ENCODE results near the gene SPG21.

The SPG21 gene

DNA sequence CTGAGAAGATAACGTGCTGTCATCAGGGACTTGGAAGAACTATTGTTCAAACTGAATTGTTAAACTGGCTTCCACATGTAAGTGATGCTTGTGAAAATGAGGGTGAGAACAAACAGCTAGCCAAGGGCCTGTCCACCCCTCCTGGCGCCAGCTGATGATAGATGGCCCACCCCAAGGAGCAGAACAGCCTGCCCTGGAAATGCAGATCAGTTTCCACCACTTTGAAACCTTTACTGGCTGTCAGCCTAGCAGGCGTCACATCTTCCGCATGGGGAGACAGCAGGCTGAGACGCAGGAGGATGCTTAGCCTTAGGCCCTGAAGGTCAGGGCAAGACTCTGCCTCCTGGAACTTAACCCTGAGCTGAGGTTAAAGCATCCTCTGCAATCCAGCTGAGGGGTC is 49.1 kb upstream of the SPG21 start (continued):
- TF ChIP-seq, protein P1, sequence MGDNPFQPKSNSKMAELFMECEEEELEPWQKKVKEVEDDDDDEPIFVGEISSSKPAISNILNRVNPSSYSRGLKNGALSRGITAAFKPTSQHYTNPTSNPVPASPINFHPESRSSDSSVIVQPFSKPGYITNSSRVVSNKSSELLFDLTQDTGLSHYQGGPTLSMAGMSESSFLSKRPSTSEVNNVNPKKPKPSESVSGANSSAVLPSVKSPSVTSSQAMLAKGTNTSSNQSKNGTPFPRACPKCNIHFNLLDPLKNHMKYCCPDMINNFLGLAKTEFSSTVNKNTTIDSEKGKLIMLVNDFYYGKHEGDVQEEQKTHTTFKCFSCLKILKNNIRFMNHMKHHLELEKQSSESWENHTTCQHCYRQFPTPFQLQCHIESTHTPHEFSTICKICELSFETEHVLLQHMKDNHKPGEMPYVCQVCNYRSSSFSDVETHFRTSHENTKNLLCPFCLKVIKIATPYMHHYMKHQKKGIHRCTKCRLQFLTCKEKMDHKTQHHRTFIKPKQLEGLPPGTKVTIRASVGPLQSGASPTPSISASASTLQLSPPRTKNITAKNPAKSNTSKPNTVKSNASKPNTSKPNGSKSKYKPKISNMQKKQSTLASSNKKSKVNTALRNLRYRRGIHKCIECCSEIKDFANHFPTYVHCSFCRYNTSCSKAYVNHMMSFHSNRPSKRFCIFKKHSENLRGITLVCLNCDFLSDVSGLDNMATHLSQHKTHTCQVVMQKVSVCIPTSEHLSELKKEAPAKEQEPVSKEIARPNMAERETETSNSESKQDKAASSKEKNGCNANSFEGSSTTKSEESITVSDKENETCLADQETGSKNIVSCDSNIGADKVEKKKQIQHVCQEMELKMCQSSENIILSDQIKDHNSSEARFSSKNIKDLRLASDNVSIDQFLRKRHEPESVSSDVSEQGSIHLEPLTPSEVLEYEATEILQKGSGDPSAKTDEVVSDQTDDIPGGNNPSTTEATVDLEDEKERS (tag by site-specific recombination; IDR thresholded peaks at IDR 0.05), result no peak
- no peak for TF ChIP-seq HOXA7 (CRISPR knock-in tag; IDR thresholded peaks at IDR 0.05; ENCODE audit: borderline replicate concordance)
- no peak for TF ChIP-seq WT1 (tag by site-specific recombination; IDR thresholded peaks at IDR 0.05)
- TF ChIP-seq, protein P2, sequence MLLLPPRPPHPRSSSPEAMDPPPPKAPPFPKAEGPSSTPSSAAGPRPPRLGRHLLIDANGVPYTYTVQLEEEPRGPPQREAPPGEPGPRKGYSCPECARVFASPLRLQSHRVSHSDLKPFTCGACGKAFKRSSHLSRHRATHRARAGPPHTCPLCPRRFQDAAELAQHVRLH (tag by site-specific recombination; IDR thresholded peaks at IDR 0.05), result no peak
- no peak for TF ChIP-seq ZSCAN16 (tag by site-specific recombination; IDR thresholded peaks at IDR 0.05)
- no peak for TF ChIP-seq SCRT1 (tag by site-specific recombination; IDR thresholded peaks at IDR 0.05; ENCODE audit: borderline replicate concordance)

DNA sequence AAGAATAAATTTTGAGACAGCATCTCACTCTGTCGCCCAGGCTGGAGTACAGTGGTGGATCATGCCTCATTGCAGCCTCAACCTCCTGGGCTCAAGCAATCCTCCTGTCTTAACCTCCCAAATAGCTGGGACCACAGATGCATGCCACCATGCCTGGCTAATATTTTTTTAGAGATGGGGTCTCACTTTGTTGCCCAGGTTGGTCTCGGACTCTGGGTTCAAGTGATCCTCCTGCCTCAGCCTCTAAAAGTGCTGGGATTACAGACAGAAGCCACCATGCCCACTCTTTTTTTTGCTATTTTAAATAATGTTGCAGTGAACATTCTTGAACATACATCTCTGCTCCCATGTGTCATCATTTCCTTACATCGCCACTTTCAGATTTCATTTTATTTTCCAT is 48.7 kb upstream of the SPG21 start:
- Histone ChIP-seq H3K36me3 (ENCODE audit: control insufficient read depth in 2 of 2, insufficient read depth in 1 of 2, low read length in 2 of 2) (no peaks in the 10 kb centered on the region), H3K4me1 (ENCODE audit: control insufficient read depth, insufficient read depth, low read length) (no peaks in the 10 kb centered on the region)
- no peak for TF ChIP-seq ZNF530 (tag by site-specific recombination; IDR thresholded peaks at IDR 0.05; ENCODE audit: low read depth)
- TF ChIP-seq ZNF76 (tag by site-specific recombination; IDR thresholded peaks at IDR 0.05; ENCODE audit: borderline replicate concordance, low read depth), result no peak
- TF ChIP-seq, protein P3, sequence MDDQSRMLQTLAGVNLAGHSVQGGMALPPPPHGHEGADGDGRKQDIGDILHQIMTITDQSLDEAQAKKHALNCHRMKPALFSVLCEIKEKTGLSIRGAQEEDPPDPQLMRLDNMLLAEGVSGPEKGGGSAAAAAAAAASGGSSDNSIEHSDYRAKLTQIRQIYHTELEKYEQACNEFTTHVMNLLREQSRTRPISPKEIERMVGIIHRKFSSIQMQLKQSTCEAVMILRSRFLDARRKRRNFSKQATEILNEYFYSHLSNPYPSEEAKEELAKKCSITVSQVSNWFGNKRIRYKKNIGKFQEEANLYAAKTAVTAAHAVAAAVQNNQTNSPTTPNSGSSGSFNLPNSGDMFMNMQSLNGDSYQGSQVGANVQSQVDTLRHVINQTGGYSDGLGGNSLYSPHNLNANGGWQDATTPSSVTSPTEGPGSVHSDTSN (CRISPR knock-in tag; IDR thresholded peaks at IDR 0.05), result no peak
- TF ChIP-seq, protein P4, sequence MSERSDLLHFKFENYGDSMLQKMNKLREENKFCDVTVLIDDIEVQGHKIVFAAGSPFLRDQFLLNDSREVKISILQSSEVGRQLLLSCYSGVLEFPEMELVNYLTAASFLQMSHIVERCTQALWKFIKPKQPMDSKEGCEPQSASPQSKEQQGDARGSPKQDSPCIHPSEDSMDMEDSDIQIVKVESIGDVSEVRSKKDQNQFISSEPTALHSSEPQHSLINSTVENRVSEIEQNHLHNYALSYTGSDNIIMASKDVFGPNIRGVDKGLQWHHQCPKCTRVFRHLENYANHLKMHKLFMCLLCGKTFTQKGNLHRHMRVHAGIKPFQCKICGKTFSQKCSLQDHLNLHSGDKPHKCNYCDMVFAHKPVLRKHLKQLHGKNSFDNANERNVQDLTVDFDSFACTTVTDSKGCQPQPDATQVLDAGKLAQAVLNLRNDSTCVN (tag by site-specific recombination; optimal IDR thresholded peaks at IDR 0.05), result no peak
- no peak for TF ChIP-seq ZNF549 (tag by site-specific recombination; IDR thresholded peaks at IDR 0.05)
- TF ChIP-seq, protein P5, sequence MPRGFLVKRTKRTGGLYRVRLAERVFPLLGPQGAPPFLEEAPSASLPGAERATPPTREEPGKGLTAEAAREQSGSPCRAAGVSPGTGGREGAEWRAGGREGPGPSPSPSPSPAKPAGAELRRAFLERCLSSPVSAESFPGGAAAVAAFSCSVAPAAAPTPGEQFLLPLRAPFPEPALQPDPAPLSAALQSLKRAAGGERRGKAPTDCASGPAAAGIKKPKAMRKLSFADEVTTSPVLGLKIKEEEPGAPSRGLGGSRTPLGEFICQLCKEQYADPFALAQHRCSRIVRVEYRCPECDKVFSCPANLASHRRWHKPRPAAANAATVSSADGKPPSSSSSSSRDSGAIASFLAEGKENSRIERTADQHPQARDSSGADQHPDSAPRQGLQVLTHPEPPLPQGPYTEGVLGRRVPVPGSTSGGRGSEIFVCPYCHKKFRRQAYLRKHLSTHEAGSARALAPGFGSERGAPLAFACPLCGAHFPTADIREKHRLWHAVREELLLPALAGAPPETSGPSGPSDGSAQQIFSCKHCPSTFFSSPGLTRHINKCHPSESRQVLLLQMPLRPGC (tag by site-specific recombination; IDR thresholded peaks at IDR 0.05), result no peak
- TF ChIP-seq ZNF48 (tag by site-specific recombination; IDR thresholded peaks at IDR 0.05), result no peak
- TF ChIP-seq HOXA7 (CRISPR knock-in tag; IDR thresholded peaks at IDR 0.05; ENCODE audit: borderline replicate concordance), result no peak

DNA sequence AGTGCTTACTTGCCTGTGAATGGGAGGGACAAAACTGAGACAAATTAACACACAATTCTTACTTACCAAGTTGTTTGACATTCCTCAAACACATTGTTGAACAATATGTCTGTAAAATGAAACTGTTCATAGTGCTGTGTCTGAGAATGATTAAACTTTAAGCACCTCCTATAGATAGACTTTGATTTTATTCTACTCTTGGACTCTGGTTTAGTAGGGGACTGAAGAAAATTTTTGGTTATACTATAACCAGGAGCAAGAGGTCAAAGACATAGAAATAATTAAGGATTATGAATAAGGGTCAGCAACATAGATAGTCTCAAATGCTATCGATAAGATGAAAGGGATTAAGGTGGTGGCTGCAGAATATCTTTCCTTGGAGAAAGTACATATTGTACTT is 47.6 kb upstream of the SPG21 start:
- H3K4me3 ChIP-seq (ENCODE audit: low read depth, low read length), result no peak overlapping the region
- no peaks in the 10 kb centered on the region for H3K36me3 ChIP-seq (ENCODE audit: control insufficient read depth in 2 of 2, insufficient read depth in 1 of 2, low read length in 2 of 2)
- ChIA-PET CTCF (no interaction called here), POLR2A (no interaction called here)
- H3K27ac ChIP-seq (ENCODE audit: extremely low read depth, low read depth, low read length), result no peak overlapping the region
- TF ChIP-seq ZXDB (tag by site-specific recombination; IDR thresholded peaks at IDR 0.05) (no peak), ZNF561 (tag by site-specific recombination; IDR thresholded peaks at IDR 0.05; ENCODE audit: borderline replicate concordance) (no peak), ZNF701 (tag by site-specific recombination; IDR thresholded peaks at IDR 0.05) (no peak)
- TF ChIP-seq, protein P6, sequence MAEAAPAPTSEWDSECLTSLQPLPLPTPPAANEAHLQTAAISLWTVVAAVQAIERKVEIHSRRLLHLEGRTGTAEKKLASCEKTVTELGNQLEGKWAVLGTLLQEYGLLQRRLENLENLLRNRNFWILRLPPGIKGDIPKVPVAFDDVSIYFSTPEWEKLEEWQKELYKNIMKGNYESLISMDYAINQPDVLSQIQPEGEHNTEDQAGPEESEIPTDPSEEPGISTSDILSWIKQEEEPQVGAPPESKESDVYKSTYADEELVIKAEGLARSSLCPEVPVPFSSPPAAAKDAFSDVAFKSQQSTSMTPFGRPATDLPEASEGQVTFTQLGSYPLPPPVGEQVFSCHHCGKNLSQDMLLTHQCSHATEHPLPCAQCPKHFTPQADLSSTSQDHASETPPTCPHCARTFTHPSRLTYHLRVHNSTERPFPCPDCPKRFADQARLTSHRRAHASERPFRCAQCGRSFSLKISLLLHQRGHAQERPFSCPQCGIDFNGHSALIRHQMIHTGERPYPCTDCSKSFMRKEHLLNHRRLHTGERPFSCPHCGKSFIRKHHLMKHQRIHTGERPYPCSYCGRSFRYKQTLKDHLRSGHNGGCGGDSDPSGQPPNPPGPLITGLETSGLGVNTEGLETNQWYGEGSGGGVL (tag by site-specific recombination; IDR thresholded peaks at IDR 0.05), result no peak
- TF ChIP-seq, protein P1 (tag by site-specific recombination; IDR thresholded peaks at IDR 0.05), result no peak
- no peaks in the 10 kb centered on the region for H3K9me3 ChIP-seq (ENCODE audit: control insufficient read depth, insufficient read depth, low read depth, low read length)
- H3K4me1 ChIP-seq (ENCODE audit: control insufficient read depth, insufficient read depth, low read length), result no peaks in the 10 kb centered on the region

More for the DNA sequence above, 48.7 kb upstream of the SPG21 start:
- Histone ChIP-seq H3K4me3 (ENCODE audit: low read depth, low read length) (no peak overlapping the region), H3K27ac (ENCODE audit: extremely low read depth, low read depth, low read length) (no peak overlapping the region), H3K9me3 (ENCODE audit: control insufficient read depth, insufficient read depth, low read depth, low read length) (no peaks in the 10 kb centered on the region)
- ChIA-PET POLR2A (no interaction called here), CTCF (interaction anchor here (1.4 to 2.0 kb wide), 2 partner anchors 16 to 63 kb away, joined by 5 to 8 read pairs; no protein-coding TSS in a partner anchor)
